Ramos (cell line): ENCODE data around the gene FAM227B.
"Not testable (repeated sequence)": the region's sequence is repeated elsewhere in the genome, so short reads cannot be mapped to it uniquely, and the experiment has no call there.

Experiments
- in situ Hi-C: fragments of 300-500 bp; cut with MboI; formaldehyde crosslinking; loops from one replicate; pipeline ENCODE4 v1.14.3; 2022; ENCODE audit warnings: low sequenced_read_pairs; ENCODE audit not compliant: unreplicated experiment

FAM227B gene

DNA sequence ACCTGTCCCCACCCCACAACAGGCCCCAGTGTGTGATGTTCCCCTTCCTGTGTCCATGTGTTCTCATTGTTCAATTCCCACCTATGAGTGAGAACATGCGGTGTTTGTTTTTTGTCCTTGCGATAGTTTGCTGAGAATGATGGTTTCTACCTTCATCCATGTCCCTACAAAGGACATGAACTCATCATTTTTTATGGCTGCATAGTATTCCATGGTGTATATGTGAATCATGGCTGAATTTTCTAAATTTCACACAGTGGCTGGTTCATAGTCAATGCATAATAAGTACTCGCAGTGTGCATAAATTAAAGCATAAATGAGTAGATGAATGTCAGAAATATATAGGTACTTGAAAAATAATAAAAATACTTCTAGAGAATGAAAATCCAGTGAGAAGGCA is 8.4 kb downstream of the FAM227B start:
- in situ Hi-C loops: not testable (repeated sequence)

DNA sequence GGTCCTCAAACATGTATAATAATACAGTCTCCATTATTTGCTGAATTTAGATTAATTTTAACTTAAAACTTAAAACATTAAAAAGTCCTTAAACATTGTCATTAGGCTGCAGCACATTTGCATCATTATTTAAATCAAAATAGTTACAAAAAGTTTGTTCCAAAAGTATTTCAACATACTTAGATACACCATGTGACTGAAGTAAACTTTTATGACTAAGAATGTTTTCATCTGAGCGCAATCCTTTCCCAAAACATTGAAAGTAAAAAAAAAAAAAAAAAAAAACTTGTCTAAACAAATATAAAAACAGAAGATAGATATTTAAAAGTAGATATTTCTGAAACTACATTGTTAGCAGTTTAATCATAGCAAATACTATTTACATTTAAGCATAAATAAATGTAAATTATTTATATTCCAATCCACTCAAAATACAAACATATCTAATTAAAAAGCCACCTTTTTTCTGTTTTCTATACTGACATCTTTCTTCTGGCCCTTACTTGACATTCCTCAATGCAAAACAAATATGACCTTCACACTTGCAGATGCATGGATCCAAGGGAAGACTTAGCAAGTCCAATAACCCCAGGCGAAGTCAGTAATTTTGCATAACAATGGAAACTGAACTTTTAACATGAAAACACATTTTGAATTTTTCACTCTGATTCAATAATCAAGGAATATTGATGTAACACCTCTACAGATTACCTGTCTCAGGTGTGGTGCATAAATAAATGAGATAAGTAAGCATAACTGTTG is 10.3 kb downstream of the FAM227B start:
- in situ Hi-C loops: no loop called here

DNA sequence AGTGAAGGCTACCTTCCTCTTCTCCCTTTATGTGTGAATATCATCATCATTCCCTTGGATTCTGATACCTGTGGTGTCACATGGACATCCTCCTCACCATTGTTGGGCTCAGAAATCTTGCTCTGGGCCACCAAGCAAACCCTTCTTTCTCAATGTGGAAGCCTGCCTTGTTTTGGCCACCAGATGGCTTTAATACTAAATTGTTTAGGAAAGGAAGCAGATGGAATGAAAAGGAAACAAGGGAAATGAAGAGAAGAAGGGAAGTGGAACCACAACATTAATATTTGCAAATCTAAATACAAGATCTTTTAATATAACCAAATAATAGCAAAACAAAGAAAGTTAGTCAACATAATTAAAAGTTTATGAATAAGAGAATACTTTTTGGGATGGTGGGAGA is 14.0 kb downstream of the FAM227B start:
- in situ Hi-C loops: no loop called here

DNA sequence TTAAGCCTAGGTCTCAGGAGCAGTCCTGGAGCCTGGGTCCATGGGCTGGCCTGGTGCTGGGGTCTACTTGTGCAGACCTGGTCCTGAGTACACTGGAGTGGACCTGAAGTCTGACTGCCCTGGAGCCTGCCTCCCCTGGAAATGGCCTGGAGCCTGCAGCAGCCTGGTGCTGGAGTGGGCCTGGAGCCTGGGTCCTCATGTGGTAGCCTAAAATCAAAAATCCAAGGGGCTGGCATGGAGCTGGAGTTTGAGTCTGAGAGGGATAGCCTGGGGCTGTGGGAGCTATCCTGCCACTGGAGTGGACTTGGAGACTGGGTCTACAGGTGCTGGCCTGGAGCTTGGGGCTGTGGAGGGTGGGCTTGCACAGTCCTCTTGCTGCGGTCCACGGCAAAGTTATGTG is 15.0 kb downstream of the FAM227B start:
- in situ Hi-C loops: no loop called here

DNA sequence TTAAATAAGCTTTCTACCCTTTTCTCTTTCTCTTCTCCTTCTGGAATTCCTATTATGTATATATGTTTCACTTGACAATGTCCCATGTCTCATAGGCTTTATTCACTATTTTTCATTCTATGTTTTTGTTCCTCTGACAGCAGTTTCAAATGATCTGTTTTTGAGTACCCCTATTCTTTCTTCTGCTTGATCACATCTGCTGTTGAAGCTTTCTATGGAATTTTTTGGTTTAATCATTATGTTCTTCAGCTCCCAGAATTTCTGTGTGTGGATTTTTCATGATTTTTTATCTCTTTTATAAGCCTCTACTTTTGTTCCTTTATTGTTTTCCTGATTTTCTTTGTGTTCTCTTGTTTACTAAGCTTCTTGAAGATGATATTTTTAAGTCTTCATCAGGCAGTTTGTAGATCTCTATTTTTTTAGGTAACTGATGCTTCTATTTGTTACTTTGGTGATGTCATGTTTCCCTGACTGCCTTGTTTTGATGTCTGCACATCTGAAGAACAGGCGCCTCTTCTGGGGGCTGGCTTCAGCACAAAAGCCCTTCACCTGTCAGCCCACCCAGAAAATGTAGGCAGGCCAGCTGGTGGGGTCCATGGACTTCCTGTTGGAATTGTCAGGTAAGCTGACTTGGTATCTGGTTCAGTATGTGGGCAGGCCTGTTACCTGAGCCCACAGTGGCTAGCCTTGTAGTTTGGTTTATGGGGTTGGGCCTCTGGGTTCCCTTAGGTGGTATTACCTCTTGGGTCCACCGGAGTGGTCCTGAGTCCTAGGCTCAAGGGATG is 15.8 kb downstream of the FAM227B start:
- in situ Hi-C loops: no loop called here

DNA sequence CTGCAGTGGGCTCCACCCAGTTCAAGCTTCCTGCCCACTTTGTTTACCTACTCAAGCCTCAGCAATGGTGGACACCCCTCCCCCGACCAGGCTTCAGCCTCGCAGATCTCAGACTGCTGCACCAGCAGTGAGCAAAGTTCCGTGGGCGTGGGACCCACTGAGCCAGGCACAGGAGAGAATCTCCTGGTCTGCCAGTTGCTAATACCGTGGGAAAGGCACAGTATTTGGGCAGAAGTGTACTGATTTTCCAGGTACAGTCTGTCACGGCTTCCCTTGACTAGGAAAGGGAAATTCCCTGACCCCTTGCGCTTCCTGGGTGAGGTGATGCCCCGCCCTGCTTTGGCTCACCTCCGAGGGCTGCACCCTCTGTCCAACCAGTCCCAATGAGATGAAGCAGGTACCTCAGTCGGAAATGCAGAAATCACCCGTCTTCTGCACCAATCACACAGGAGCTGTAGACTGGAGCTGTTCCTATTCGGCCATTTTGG is 27.7 kb downstream of the FAM227B start:
- in situ Hi-C loops: not testable (repeated sequence)

DNA sequence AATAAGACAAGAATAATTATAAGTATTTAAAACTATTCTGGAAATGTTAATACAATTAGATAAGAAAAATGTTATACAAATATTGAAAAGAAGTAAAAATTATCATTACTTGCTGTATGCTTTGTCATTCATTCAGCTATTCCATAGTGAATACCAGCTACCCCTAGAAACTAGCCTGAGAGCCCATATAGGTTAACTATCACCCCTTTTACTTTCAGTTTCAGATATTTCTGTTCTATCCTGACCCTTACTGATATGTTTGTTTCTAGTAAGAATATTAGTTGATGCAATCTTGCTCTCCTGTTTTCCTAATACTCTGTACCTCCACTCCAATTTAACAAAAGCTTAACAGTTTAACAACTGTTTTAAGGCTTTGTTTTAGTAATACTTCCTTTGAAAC is 31.6 kb downstream of the FAM227B start:
- in situ Hi-C loops: no loop called here

DNA sequence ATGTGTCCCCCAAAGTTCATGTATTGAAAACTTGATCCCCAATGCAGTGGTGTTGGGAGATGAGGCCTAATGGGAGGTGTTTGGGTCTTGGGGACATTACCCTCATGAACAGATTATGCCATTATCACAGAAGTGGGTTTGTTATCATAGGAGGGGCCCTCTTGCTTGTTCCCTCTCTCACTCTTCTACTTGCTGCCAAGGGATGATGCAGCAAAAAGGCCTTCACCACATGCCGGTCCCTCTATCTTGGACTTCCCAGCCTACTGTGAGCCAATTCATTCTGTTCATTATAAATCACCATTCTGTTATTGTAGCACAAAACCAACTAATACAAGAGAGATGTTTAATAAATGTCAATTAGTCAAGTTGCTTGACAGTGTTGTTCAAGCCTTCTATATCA is 47.2 kb downstream of the FAM227B start:
- in situ Hi-C loops: no loop called here

DNA sequence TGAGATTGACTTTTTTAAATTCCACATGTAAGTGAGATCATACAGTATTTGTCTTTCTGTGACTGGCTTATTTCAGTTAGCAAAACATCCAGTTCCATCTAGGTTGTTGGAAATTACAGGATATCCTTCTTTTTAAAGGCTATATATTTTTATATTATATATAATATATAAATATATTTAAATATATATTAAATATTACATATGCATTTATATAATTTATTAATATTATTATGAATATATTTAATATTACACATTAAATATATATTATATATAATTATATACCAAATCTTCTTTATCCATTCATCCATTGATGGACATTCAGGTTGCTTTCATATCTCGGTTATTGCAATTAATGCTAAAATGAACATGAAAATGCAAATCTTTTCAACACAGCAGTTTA is 49.9 kb downstream of the FAM227B start:
- in situ Hi-C loops: no loop called here

DNA sequence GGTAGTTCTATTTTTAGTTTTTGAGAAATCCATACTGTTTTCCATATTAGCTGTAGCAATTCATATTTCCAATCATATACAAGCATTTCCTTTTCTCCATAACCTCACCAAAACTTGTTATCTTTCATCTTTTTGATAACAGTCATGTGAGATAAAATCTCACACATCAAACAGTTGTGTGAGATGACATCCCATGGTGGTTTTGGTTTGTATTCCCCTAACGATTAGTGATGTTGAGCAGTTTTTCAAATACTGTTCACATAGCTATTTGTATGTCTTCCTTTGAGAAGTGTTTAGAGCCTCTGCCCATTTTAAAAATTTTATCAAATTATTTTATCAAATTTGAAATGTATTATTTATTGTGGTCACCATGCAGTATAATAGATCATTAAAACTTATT is 50.4 kb downstream of the FAM227B start:
- in situ Hi-C loops: no loop called here

DNA sequence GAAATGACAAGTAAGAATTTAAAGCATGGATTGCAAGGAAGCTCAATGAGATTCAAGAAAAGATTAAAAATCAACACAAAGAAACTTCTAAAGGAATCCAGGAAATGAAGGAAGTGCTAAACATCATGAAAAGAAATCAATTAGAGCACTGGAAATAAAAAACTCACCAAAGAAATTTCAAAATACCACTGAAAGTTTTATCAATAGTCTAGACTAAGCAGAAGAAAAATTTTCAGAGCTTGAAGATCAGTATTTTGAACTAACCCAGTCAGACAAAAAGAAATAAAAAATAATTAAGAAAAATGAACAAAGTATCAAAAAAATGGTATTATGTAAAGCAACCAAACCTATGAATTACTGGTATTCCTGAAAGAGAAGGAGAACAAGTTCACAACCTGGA is 60.6 kb downstream of the FAM227B start:
- in situ Hi-C loops: no loop called here

DNA sequence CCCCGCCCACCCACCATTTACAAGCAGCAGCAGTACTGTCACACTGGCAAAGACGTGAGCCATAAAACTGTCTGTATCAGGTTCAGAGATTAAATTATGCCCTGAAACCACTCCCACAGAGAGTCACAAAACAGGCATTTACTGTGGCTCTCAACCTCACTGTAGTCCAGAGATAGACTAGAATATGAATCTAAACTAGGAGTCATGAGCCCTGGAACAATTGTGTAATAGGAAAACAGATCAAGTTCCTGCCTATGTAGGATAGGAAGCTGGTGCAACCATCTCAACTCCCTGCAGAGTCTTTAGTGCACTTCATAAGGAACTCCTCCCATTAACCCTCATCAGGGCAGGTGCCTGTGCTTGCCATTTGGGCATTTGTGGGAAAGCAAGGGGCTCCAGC is 61.7 kb downstream of the FAM227B start:
- in situ Hi-C loops: no loop called here

DNA sequence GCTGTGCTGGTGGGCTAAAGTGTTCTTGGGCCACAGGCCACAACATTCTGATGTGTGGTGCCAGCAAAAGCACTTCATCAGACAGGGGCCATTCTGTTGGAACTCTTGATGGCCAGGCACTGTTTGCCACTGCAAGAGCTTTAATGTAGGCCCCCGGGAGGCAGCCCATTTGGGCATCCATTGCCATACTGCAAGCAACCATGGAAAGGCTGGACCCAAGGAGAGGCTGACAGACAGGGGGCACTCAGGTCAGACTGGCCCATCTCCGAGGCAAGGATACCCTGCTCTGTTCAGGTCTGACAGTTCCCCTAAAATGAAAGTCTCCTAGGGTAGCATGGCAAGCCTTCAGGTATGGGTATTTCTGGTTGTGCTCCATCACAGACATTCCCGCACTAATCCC is 64.2 kb downstream of the FAM227B start:
- in situ Hi-C loops: no loop called here

DNA sequence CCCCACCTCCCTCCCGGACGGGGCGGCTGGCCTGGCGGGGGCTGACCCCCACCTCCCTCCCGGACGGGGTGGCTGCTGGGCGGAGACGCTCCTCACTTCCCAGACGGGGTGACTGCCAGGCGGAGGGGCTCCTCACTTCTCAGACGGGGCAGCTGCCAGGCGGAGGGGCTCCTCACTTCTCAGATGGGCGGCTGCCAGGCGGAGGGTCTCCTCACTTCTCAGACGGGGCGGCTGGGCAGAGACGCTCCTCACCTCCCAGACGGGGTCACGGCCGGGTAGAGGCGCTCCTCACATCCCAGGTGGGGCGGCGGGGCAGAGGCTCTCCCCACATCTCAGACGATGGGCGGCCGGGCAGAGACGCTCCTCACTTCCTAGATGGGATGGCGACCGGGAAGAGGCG is 70.3 kb downstream of the FAM227B start:
- in situ Hi-C loops: not testable (repeated sequence)

DNA sequence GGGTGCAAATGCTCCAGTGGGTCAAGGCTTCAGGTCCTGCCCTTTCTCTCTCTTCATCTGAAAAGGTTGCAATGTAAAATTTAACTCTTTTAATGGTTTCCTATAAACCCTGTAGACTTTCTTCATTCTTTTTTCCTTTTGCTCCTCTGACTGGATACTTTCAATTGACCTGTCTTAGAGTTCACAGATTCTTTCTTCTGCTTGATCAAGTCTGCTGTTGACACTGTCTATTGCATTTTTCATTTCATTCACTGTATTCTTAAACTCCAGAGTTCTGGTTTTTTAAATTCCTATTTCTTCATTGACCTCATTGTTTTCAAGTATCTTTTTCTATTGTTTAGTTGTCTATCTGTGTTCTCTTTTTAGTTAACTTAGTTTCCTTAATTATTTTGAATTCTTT is 82.1 kb downstream of the FAM227B start:
- in situ Hi-C loops: no loop called here

DNA sequence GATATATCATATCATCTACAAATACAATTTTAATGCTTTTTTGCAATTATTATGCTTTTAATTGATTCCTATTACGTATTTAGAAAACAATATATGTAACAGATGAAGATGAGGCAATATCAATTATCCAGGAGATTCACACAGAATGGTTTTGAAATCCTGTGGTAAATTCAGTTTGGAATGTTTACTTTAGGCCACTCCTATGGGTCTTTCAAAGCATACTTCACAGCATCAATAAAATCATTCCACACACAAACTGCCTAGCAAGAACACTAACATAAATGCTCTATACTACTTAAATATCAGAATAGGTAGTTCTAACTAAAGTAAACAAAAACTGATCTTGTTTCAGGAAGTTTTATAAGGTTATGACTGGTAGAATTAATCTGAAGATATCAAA is 90.5 kb downstream of the FAM227B start:
- in situ Hi-C loops: no loop called here

DNA sequence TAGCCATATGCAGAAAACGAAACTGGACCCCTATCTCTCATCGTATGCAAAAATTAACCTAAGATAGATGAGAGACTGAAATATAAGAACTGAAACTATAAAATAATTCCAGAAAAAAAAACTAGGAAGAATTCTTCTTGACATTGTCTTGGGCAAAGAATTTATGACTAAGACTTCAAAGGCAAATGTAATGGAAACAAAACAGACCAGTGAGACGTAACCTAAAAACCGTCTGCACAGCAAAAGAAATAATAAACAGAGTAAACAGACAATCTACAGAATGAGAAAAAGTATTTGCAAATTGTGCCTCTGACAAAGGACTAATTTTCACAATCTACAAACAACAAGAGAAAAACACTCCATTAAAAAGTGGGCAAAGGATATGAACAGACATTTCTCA is 92.3 kb downstream of the FAM227B start:
- in situ Hi-C loops: no loop called here

DNA sequence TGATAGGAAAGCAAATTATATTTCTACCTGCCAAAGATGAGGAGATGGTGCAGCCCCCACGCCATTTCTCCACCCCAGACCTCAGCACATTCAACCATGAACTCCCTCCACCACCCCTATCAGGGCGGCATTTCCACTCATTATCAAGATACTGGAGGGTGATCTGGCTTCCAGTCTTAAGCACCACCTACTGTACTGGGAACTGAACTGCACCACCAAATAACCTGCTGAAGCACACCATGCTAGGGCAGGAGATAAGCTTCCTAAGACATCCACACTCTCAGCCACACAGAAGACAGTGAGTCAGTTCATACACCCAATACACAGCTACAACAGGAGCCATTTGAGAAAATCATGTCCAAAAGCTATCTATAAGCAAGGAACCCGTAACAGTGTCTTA is 98.8 kb downstream of the FAM227B start:
- in situ Hi-C loops: no loop called here

DNA sequence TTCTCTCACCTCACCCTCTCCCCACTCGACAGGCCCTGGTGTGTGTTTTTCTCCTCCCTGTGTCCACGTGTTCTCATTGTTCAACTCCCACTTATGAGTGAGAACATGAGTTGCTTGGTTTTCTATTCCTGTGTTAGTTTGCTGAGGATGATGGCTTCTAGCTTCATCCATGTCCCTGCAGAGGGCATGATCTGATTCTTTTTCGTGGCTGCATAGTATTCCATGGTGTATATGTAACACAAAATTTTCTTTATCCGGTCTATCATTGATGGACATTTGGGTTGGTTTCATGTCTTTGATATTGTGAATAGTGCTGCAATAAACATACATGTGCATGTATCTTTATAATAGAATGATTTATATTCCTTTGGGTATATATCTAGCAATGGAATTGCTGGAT is 107.9 kb downstream of the FAM227B start:
- in situ Hi-C loops: not testable (repeated sequence)

DNA sequence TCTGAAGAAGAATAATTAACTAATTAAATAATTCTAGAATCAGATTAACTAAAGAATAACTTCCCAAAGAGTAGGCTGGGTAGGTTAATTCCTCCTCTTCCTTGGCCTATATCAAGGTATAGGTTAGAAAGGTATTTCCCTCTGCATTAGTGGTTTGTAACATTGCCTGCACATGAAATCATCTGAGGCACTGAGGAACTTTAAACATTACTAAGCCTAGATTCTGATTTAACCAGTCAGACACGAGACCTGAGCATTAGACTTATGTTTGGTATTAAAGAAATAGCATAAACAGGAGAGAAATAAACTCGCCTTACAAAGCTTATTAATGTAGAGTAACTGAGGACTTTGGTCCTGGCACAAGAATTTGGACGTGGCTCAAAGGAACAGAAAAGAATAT is 113.4 kb downstream of the FAM227B start:
- in situ Hi-C loops: no loop called here

DNA sequence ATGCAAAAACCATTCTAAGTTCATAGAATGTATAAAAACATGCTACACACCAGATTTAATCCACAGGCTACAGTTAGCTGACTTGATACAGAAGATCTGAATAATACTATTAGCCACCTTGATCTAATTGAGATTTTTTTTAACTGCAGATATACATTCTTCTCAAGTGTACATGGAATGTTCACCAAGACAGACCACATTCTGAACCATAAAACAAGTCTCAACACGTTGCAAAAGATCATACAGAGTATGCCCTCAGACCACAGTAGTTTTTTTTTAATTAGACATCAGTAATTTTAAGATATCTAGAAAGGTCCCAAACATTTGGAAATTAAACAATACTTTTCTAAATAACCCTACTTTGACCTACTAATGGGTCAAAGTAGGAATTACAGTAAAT is 114.3 kb downstream of the FAM227B start:
- in situ Hi-C loops: no loop called here

DNA sequence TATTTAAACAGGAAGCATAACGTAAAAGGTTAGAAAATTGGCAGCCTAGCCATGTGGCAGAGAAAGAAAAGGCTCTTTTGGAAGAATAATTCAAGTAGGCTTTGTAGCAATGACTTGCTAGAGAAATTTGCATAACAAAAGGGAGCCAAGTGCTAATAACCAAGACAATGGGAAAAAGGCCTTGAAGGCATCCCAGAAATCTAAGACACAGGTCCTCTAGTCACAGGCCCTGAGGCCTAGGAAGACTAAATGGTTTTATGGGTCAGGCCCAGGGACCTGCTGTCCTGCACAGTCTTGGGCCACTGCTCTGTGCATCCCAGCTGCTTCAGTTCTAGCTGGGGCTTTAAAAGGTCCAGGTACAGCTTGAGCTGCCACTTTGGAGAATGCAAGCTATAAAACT is 119.0 kb downstream of the FAM227B start:
- in situ Hi-C loops: no loop called here
